ENCODE results near the gene VAPB.

GRCh38 chr20:58436868-58437645 is 48.0 kb downstream of the VAPB start:
- TF ChIP-seq CTCF (IDR thresholded peaks at IDR 0.05), result no peak
- no peak for TF ChIP-seq POLR2A (IDR thresholded peaks at IDR 0.05)

All from lower leg skin (tissue), 3 donors.